Glutamatergic neuron (in vitro differentiated cells): ENCODE measurements around the gene CKMT1A. TPM values are rescaled to one million over a fixed set of nuclear protein-coding genes. Genes with fewer than 3 reads are reported as not detected.
"Not testable (repeated sequence)": the region's sequence is repeated elsewhere in the genome, so short reads cannot be mapped to it uniquely, and the experiment has no call there.

Experiments
- DNase-seq: peaks from one replicate; pipeline ENCODE4 v3.0.0; 2022
- H3K27ac Mint-ChIP-seq: one replicate; pipeline ENCODE4 v1.8.0; 2020; ENCODE audit warnings: mild to moderate bottlenecking, mixed read lengths, inconsistent platforms; ENCODE audit not compliant: unreplicated experiment
- H3K27me3 Mint-ChIP-seq: one replicate; pipeline ENCODE4 v1.8.0; 2020; ENCODE audit warnings: mild to moderate bottlenecking, moderate library complexity, mixed read lengths, inconsistent platforms; ENCODE audit not compliant: unreplicated experiment
- H3K36me3 Mint-ChIP-seq: one replicate; pipeline ENCODE4 v1.8.0; 2020; ENCODE audit warnings: mild to moderate bottlenecking, mixed read lengths, inconsistent platforms; ENCODE audit not compliant: unreplicated experiment
- H3K4me1 Mint-ChIP-seq: one replicate; pipeline ENCODE4 v1.8.0; 2020; ENCODE audit warnings: mild to moderate bottlenecking, low read depth, mixed read lengths, inconsistent platforms; ENCODE audit not compliant: unreplicated experiment
- H3K4me3 Mint-ChIP-seq: one replicate; pipeline ENCODE4 v1.8.0; 2020; ENCODE audit warnings: mild to moderate bottlenecking, mixed read lengths, inconsistent platforms; ENCODE audit not compliant: unreplicated experiment
- H3K9me3 Mint-ChIP-seq: one replicate; pipeline ENCODE4 v1.8.0; 2020; ENCODE audit warnings: mild to moderate bottlenecking, moderate library complexity, mixed read lengths, inconsistent platforms; ENCODE audit not compliant: unreplicated experiment
- CTCF ChIP-seq: fragments of 200-600 bp; sonication (generic); IDR thresholded peaks from one replicate; pipeline ENCODE4 v1.5.0; 2021; ENCODE audit not compliant: partially characterized antibody, unreplicated experiment
- total RNA-seq: library from RNA; stranded (reverse); fragmentation: NEBNext Ultra II Directional; extraction: Animal tissue kit (Norgen Biotek cat#: 25700); gene quantifications from one replicate; pipeline ENCODE4 v1.2.1, GENCODE V29; 2021; ENCODE audit not compliant: unreplicated experiment

Gene CKMT1A
- total RNA-seq, 1 donor from 2014 or later, result 15.7 TPM

GRCh38 chr15:43735416-43735815 lies 41.8 kb downstream of the CKMT1A start:
- Mint-ChIP-seq H3K36me3 (peaks cover 5% of the 10 kb centered on the region), H3K9me3 (no peaks in the 10 kb centered on the region), H3K4me3 (no peak overlapping the region), H3K4me1 (no peaks in the 10 kb centered on the region), H3K27me3 (no peaks in the 10 kb centered on the region), H3K27ac (no peak overlapping the region)
- TF ChIP-seq CTCF, result no peak
- no peak for DNase-seq

- H3K9me3 Mint-ChIP-seq, H3K4me1 Mint-ChIP-seq, H3K36me3 Mint-ChIP-seq, H3K27me3 Mint-ChIP-seq: not testable (repeated sequence)
- DNase-seq, result peak; percentile 96
- H3K27ac Mint-ChIP-seq, result peak within 1 kb of the TSS; percentile 96
- peak; percentile 36 for TF ChIP-seq CTCF
- H3K4me3 Mint-ChIP-seq, result peak within 1 kb of the TSS; percentile 98
Observed at GRCh38 chr15:43746245-43746902, 52.7 kb downstream of the CKMT1A start, which contains the start of gene PDIA3. Gene PDIA3, plus strand, starts transcription at chr15:43746438. Its CDS starts 102 bp downstream, at chr15:43746540.

GRCh38 chr15:43746903-43747309 lies 53.2 kb downstream of the CKMT1A start:
- Mint-ChIP-seq H3K27ac (peak overlapping the region; percentile 96), H3K4me3 (peak overlapping the region; percentile 98)
- not testable (repeated sequence) for H3K36me3 Mint-ChIP-seq, H3K27me3 Mint-ChIP-seq, H3K9me3 Mint-ChIP-seq, H3K4me1 Mint-ChIP-seq, DNase-seq

- Mint-ChIP-seq H3K36me3 (no peaks in the 10 kb centered on the region), H3K4me3 (no peak overlapping the region), H3K9me3 (peaks cover 5% of the 10 kb centered on the region), H3K27ac (no peak overlapping the region), H3K27me3 (peaks cover 6% of the 10 kb centered on the region), H3K4me1 (peaks cover 11% of the 10 kb centered on the region)
- no peak for DNase-seq
- TF ChIP-seq CTCF, result no peak
Observed at GRCh38 chr15:43748376-43748775, 54.7 kb downstream of the CKMT1A start.

Other genes with a start within 250 kb of the CKMT1A start
- gene TP53BP1, start 200.7 kb upstream of the CKMT1A start, total RNA-seq, result 142 TPM
- gene MAP1A, start 176.3 kb upstream of the CKMT1A start, total RNA-seq, result 301 TPM
- 66.4 TPM for gene PPIP5K1, start 103.7 kb upstream of the CKMT1A start, total RNA-seq
- 18.8 TPM for gene CKMT1B, start 99.8 kb upstream of the CKMT1A start, total RNA-seq
- 1.4 TPM for gene STRC, start 75.1 kb upstream of the CKMT1A start, total RNA-seq
- 6.9 TPM for gene CATSPER2, start 45.0 kb upstream of the CKMT1A start, total RNA-seq
- gene PDIA3, start 52.6 kb downstream of the CKMT1A start, total RNA-seq, result 222 TPM
- 0.51 TPM for gene ELL3, start 83.1 kb downstream of the CKMT1A start, total RNA-seq
- gene SERF2, start 98.5 kb downstream of the CKMT1A start, total RNA-seq, result 650 TPM
- not detected for gene SERINC4, start 106.4 kb downstream of the CKMT1A start, total RNA-seq
- gene HYPK, start 106.7 kb downstream of the CKMT1A start, total RNA-seq, result 26.5 TPM
- 29.2 TPM for gene MFAP1, start 130.8 kb downstream of the CKMT1A start, total RNA-seq
- gene WDR76, start 133.1 kb downstream of the CKMT1A start, total RNA-seq, result 4.7 TPM